Ishikawa (cell line): ENCODE results near the gene KMT5B.
A peak's percentile ranks its signal among the peaks of the same experiment; 100 is the strongest.

ENCODE experiments used
- CEBPB ChIP-seq: IDR thresholded peaks from 2 replicates; pipeline ENCODE4 v1.6.1; 2012
- CREB1 ChIP-seq: IDR thresholded peaks from 2 replicates; pipeline ENCODE4 v1.6.1; 2012; ENCODE audit warnings: low read depth
- EGR1 ChIP-seq: IDR thresholded peaks from 2 replicates; pipeline ENCODE4 v1.6.1; 2012
- EP300 ChIP-seq: IDR thresholded peaks from 2 replicates; pipeline ENCODE4 v1.6.1; 2012; ENCODE audit warnings: borderline replicate concordance
- FOXM1 ChIP-seq: IDR thresholded peaks from 2 replicates; pipeline ENCODE4 v1.6.1; 2012; ENCODE audit warnings: low read depth, borderline replicate concordance
- NFIC ChIP-seq: IDR thresholded peaks from 2 replicates; pipeline ENCODE4 v1.6.1; 2012
- RAD21 ChIP-seq: IDR thresholded peaks from 2 replicates; pipeline ENCODE4 v1.6.1; 2012; ENCODE audit warnings: low read depth
- TAF1 ChIP-seq: IDR thresholded peaks from 2 replicates; pipeline ENCODE4 v1.6.1; 2012; ENCODE audit warnings: low read depth, mild to moderate bottlenecking
- TCF12 ChIP-seq: IDR thresholded peaks from 2 replicates; pipeline ENCODE4 v1.6.1; 2012; ENCODE audit warnings: low read depth
- TEAD4 ChIP-seq: IDR thresholded peaks from 2 replicates; pipeline ENCODE4 v1.6.1; 2012
- YY1 ChIP-seq: IDR thresholded peaks from 2 replicates; pipeline ENCODE4 v1.6.1; 2012; ENCODE audit warnings: low read depth
- ZBTB7A ChIP-seq: IDR thresholded peaks from 2 replicates; pipeline ENCODE4 v1.6.1; 2012; ENCODE audit warnings: low read depth
- TF ChIP-seq, protein P1 (sequence below): IDR thresholded peaks from 2 replicates; pipeline ENCODE4 v1.6.1; 2012; ENCODE audit warnings: low read depth, mild to moderate bottlenecking
- TF ChIP-seq, protein P2 (sequence below): IDR thresholded peaks from 2 replicates; pipeline ENCODE4 v1.6.1; 2012
- TF ChIP-seq, protein P3 (sequence below): IDR thresholded peaks from 2 replicates; pipeline ENCODE4 v1.6.1; 2012

Gene KMT5B

DNA sequence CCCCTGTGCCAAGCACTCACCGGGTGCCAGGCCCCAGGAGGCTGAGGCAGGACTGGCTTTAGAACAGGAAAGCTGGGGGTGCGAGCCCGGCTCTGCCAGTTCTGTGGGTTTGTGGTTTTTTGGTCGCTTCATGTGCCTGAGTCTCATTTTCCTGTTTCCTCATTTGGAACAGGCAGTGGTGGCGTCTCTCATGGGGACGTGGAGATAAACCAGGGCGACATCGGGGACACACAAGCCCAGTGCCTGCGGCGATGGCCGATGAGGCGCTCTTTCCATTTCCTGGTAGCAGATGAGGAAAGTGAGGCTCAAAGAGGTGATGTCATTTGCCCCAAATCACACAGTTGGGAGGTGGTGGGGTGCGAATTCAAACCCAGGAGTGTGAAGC is 71.1 kb downstream of the KMT5B start:
- TF ChIP-seq, protein P1, sequence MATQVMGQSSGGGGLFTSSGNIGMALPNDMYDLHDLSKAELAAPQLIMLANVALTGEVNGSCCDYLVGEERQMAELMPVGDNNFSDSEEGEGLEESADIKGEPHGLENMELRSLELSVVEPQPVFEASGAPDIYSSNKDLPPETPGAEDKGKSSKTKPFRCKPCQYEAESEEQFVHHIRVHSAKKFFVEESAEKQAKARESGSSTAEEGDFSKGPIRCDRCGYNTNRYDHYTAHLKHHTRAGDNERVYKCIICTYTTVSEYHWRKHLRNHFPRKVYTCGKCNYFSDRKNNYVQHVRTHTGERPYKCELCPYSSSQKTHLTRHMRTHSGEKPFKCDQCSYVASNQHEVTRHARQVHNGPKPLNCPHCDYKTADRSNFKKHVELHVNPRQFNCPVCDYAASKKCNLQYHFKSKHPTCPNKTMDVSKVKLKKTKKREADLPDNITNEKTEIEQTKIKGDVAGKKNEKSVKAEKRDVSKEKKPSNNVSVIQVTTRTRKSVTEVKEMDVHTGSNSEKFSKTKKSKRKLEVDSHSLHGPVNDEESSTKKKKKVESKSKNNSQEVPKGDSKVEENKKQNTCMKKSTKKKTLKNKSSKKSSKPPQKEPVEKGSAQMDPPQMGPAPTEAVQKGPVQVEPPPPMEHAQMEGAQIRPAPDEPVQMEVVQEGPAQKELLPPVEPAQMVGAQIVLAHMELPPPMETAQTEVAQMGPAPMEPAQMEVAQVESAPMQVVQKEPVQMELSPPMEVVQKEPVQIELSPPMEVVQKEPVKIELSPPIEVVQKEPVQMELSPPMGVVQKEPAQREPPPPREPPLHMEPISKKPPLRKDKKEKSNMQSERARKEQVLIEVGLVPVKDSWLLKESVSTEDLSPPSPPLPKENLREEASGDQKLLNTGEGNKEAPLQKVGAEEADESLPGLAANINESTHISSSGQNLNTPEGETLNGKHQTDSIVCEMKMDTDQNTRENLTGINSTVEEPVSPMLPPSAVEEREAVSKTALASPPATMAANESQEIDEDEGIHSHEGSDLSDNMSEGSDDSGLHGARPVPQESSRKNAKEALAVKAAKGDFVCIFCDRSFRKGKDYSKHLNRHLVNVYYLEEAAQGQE: no peak
- TF ChIP-seq TCF12 (peak; percentile 27; the same call in 1 of the 2 replicates), EP300 (no peak), NFIC (peak; percentile 67; the same call in 1 of the 2 replicates), ZBTB7A (no peak), YY1 (no peak), CREB1 (no peak)

DNA sequence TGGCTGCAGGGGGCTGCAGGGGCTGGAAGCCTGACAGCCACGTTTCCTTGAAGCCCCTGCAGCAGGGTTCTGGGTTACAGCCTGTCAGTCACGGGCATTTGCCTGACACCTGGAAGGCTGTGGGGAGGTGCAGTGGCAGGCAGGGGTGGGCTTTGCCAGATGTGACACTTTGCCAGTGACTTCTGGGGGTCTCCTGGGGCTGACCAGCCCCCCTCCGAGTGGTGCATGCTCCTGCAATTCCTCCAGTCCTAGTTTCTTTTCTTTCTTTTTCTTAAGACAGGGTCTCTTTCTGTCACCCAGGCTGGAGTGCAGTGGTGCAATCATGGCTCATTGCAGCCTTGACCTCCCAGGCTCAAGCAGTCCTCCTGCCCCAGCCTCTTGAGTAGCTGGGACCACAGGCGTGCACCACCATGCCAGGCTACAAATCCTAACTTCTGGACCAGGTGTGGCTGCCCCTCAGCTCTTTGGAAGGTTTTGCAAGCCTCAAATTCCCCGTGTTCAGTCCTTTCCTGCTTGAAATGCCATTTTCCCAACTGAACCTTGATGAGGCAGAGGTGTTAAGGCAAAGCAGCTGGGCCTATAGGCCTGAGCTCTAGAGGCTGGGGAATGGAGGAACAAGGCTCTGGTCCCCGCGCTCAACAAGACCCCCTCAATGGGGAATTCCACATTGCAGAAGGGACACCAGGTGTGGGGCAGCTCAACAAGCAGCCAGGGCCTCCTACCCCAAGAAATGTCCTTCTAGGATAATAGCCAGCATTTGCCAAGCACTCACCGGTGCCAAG is 71.7 kb downstream of the KMT5B start:
- TF ChIP-seq NFIC (no peak), ZBTB7A (no peak), RAD21 (no peak), CREB1 (no peak), EP300 (no peak), TEAD4 (no peak), TCF12 (no peak), YY1 (no peak), EGR1 (no peak), FOXM1 (no peak), TAF1 (no peak), CEBPB (no peak)
- TF ChIP-seq, protein P2, sequence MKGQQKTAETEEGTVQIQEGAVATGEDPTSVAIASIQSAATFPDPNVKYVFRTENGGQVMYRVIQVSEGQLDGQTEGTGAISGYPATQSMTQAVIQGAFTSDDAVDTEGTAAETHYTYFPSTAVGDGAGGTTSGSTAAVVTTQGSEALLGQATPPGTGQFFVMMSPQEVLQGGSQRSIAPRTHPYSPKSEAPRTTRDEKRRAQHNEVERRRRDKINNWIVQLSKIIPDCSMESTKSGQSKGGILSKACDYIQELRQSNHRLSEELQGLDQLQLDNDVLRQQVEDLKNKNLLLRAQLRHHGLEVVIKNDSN: no peak
- TF ChIP-seq, protein P1: no peak
- TF ChIP-seq, protein P3, sequence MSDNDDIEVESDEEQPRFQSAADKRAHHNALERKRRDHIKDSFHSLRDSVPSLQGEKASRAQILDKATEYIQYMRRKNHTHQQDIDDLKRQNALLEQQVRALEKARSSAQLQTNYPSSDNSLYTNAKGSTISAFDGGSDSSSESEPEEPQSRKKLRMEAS: no peak

DNA sequence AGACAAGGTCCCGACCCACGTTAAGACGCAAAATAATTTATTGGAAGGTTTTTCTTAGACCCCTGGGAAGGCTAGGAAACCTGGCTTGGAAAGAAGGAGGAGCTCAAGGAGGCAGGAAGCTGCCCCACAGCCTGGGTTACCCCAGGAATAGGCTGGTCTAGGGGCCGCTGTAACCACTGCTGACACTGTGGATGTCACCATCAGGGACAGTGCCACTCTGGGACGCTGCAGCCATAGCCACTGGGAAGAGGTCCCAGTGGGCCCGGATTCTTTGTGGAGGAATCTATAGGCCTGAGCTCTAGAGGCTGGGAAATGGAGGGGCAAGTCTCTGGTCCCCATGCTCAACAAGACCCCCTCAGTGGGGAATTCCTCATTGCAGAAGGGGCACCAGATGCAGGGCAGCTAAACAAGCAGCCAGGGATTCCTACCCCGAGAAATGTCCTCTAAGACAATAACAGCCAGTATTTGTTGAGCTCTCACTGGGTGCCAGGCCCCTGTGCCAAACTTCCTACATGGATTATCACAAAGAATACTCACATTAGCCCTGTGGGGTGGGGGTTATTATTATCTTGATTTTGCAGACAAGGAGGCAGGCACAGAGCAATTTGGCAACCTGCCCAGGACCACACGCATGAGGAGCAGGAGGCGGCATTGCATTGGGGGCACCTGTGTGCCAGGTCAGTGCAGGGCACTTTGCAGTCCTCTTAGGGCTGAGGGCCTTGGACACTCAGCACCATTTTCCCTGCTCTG is 72.4 kb downstream of the KMT5B start:
- TF ChIP-seq TCF12: 0 out of 2 replicates have a peak, but pooled peaks have one; percentile 18
- no peak for TF ChIP-seq FOXM1
- TF ChIP-seq, protein P3: no peak
- peak; percentile 13; the same call in 1 of the 2 replicates for TF ChIP-seq EP300
- no peak for TF ChIP-seq EGR1
- TF ChIP-seq NFIC: peak; percentile 79; the same call in 1 of the 2 replicates

DNA sequence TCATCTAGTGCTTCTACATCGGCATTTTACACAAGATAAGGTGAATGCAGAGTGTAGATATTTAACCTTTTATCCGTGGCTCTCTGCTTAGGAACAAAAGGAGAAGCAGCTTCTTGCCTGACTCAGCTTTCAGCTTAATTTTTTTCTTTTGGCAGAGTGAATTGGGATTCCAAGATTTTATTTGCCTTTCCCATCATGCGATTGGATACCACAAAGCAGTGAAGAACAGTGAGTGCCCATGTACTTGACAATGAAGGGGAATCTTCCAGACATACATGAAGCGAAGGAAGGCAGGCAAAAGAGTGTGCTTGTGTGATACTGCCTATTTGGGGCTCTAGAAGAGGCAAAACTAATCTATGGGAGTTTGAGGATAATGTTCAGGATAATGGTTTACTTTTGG is 74.9 kb downstream of the KMT5B start:
- TF ChIP-seq FOXM1 (no peak), TAF1 (no peak), CREB1 (no peak), EGR1 (no peak), CEBPB (no peak), ZBTB7A (no peak), EP300 (no peak), TCF12 (no peak)
- TF ChIP-seq, protein P1: no peak
- TF ChIP-seq, protein P2: no peak
